ENCODE measurements around the gene MSLN. TPM values are rescaled to one million over a fixed set of nuclear protein-coding genes. Genes with fewer than 3 reads are reported as not detected.

MSLN gene
- total RNA-seq, 1 donor from 2014 or later, result 5.0 TPM

DNA sequence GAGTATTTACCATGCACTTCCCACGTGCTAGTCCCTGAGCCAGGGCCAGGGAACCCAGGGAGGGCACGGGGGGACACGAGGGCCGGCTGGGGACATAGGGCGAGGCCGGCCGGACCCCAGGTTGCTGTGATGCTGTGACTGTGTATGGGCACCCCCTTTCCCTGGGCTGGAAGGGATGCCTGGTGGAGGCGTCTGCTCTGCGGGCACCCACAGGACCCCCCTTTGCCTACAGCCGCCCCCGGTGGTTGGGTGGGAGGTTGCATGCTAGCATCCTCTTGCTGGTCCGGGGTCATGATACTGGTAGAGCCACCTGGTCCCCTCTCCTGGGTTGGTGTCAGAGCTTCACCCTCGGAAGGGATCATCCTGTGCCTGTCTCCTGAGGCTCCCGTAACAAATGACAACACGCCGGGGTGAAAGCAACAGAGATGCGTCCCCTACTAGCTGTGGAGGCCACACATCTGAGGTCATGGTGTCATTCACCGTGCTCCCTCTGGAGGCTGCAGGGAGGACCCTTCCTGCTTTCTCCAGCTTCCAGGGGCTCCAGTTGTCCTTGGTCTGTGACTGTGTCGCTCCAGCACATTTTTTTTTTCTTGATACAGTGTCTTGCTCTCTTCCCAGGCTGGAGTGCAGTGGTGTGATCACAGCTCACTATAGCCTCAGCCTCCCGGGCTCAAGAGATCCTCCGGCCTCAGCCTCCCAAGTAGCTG lies 16.6 kb upstream of the MSLN start:
- DNase-seq (ENCODE audit: low spot score in 2 of 2, unreplicated experiment in 2 of 2), result no peak
- H3K27me3 Mint-ChIP-seq (ENCODE audit: low read depth), result no peaks in the 10 kb centered on the region
- peaks cover 9% of the 10 kb centered on the region for H3K4me1 Mint-ChIP-seq
- H3K36me3 Mint-ChIP-seq, result no peaks in the 10 kb centered on the region
- H3K9me3 Mint-ChIP-seq, result no peaks in the 10 kb centered on the region
- H3K4me3 Mint-ChIP-seq, result no peak overlapping the region
- TF ChIP-seq, protein P1, sequence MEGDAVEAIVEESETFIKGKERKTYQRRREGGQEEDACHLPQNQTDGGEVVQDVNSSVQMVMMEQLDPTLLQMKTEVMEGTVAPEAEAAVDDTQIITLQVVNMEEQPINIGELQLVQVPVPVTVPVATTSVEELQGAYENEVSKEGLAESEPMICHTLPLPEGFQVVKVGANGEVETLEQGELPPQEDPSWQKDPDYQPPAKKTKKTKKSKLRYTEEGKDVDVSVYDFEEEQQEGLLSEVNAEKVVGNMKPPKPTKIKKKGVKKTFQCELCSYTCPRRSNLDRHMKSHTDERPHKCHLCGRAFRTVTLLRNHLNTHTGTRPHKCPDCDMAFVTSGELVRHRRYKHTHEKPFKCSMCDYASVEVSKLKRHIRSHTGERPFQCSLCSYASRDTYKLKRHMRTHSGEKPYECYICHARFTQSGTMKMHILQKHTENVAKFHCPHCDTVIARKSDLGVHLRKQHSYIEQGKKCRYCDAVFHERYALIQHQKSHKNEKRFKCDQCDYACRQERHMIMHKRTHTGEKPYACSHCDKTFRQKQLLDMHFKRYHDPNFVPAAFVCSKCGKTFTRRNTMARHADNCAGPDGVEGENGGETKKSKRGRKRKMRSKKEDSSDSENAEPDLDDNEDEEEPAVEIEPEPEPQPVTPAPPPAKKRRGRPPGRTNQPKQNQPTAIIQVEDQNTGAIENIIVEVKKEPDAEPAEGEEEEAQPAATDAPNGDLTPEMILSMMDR (IDR thresholded peaks at IDR 0.05; ENCODE audit: unreplicated experiment), result peak; percentile 30
- no peak overlapping the region for H3K27ac Mint-ChIP-seq

DNA sequence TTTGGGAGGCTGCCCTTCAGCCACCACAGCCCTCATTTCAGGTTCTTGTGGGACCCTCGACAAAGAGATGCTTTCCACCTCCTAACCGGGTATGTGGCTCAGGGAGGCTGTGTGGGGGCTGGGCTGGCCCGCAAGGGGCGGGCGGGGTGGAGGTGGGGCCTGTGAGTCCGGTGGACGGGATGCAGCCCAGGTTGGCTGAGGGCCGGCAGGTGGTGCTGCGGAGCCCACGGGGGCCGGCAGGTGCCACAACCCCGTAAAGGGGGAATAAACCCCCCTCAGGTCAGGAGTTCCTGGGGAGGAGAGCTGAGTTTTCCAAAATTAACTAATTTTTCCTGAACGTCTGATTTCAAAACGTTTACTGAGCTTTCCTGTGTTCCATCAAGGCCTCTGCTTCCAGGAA lies 14.8 kb upstream of the MSLN start:
- no peak for DNase-seq (ENCODE audit: low spot score in 2 of 2, unreplicated experiment in 2 of 2)
- H3K4me3 Mint-ChIP-seq, result no peak overlapping the region

DNA sequence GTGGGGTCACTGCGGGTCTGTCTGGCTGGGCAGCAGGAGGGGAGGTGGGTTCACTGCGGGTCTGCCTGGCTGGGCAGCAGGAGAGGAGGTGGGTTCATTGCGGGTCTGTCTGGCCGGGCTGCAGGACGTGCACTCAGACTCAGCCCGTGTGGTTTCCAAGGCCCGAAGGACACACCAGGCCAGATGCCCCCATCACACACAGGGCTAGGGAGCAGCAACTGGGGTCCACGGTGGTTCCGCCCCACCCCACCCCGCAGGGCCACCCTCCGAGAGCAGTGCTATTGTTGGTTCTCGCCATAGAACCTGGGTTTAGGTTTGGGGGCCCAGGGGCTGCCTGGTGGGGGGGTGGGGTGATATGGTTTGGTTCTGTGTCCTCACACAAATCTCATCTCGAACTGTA lies 13.9 kb upstream of the MSLN start:
- H3K4me3 Mint-ChIP-seq, result no peak overlapping the region
- no peaks in the 10 kb centered on the region for H3K9me3 Mint-ChIP-seq
- H3K27ac Mint-ChIP-seq, result no peak overlapping the region
- peaks cover 1% of the 10 kb centered on the region for H3K4me1 Mint-ChIP-seq
- peaks cover 6% of the 10 kb centered on the region for H3K27me3 Mint-ChIP-seq (ENCODE audit: low read depth)
- no peak for DNase-seq (ENCODE audit: low spot score in 2 of 2, unreplicated experiment in 2 of 2)
- TF ChIP-seq, protein P1 (IDR thresholded peaks at IDR 0.05; ENCODE audit: unreplicated experiment), result no peak
- H3K36me3 Mint-ChIP-seq, result no peaks in the 10 kb centered on the region

More for the DNA sequence above, 14.8 kb upstream of the MSLN start:
- no peaks in the 10 kb centered on the region for H3K36me3 Mint-ChIP-seq
- H3K9me3 Mint-ChIP-seq, result no peaks in the 10 kb centered on the region
- peaks cover 3% of the 10 kb centered on the region for H3K4me1 Mint-ChIP-seq
- no peak overlapping the region for H3K27ac Mint-ChIP-seq
- TF ChIP-seq, protein P1 (IDR thresholded peaks at IDR 0.05; ENCODE audit: unreplicated experiment), result peak; percentile 53
- no peaks in the 10 kb centered on the region for H3K27me3 Mint-ChIP-seq (ENCODE audit: low read depth)

DNA sequence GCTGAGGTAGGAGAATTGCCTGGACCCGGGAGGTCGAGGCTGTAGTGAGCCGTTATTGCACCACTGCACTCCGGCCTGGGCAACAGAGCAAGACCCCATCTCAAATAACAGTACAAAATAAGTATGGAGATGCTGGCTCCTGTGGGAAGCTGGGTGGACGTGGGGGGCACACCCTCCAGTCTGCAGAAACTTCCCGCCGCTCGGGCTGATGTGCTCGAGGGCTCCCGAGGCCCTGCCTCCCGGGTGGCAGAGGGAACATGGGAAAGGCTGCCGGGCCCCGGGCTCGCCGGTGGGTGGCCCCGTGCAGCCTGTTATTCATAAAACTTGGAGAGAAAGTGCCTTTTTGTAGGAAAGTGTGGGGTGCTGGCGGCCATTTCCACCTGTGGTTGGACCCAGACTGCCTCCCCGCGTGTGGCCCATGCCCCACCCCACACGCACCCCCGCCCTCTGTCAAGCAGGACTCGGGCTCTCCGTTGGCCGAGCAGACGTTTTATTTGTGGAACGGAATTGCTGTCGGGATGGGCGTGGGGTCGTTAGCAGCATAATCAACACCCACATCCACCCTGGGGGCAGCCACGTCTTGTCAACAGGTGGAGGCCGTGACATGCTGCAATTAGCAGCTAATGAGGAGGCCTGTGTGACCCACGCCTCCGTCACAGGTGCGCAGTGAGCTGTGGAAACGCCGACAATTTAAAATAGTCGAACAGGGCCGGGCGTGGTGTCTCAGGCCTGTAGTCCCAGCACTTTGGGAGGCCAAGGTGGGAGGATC lies 12.4 kb upstream of the MSLN start:
- H3K36me3 Mint-ChIP-seq, result no peaks in the 10 kb centered on the region
- H3K27ac Mint-ChIP-seq, result no peak overlapping the region
- peaks cover 18% of the 10 kb centered on the region for H3K27me3 Mint-ChIP-seq (ENCODE audit: low read depth)
- H3K9me3 Mint-ChIP-seq, result no peaks in the 10 kb centered on the region
- no peak overlapping the region for H3K4me3 Mint-ChIP-seq
- no peak for DNase-seq (ENCODE audit: low spot score in 2 of 2, unreplicated experiment in 2 of 2)
- peaks cover 1% of the 10 kb centered on the region for H3K4me1 Mint-ChIP-seq
- TF ChIP-seq, protein P1 (IDR thresholded peaks at IDR 0.05; ENCODE audit: unreplicated experiment), result no peak

DNA sequence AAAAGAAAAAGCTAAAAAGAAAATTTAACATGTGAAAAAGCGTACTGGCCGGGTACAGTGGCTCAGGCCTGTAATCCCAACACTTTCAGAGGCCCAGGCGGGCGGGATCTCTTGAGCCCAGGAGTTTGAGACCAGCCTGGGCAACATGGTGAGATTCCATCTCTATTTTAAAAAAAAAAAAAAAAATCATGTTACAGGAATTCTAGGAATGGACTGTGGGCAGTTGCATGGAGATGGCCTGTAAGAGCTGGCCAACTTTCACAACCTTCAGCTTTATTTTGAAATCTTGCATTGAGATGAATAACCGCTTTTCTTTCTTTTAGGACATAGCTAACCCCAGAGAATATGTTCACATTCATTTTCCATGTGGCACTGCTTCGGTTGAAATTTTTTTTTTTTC lies 11.5 kb upstream of the MSLN start:
- no peak overlapping the region for H3K27ac Mint-ChIP-seq
- H3K4me1 Mint-ChIP-seq, result peaks cover 1% of the 10 kb centered on the region
- TF ChIP-seq, protein P1 (IDR thresholded peaks at IDR 0.05; ENCODE audit: unreplicated experiment), result no peak
- DNase-seq (ENCODE audit: low spot score in 2 of 2, unreplicated experiment in 2 of 2), result no peak
- no peak overlapping the region for H3K4me3 Mint-ChIP-seq
- peaks cover 18% of the 10 kb centered on the region for H3K27me3 Mint-ChIP-seq (ENCODE audit: low read depth)
- no peaks in the 10 kb centered on the region for H3K36me3 Mint-ChIP-seq
- H3K9me3 Mint-ChIP-seq, result no peaks in the 10 kb centered on the region

Measured in mesothelial cell of epicardium (in vitro differentiated cells).